HFF-Myc (cell line): ENCODE measurements around the gene GCSAM.
"Not testable (repeated sequence)": the region's sequence is repeated elsewhere in the genome, so short reads cannot be mapped to it uniquely, and the experiment has no call there.

Source experiments
- DNase-seq: peaks from one replicate; pipeline ENCODE4 v3.0.0-alpha.2; 2011; ENCODE audit warnings: low read depth; ENCODE audit errors: extremely low read depth
- H3K4me3 ChIP-seq: replicated peaks from 2 replicates; pipeline ENCODE4 v1.5.1; 2011; ENCODE audit warnings: low read depth, mild to moderate bottlenecking, control low read depth, low read length
- TF ChIP-seq, protein P1 (sequence below): IDR thresholded peaks from 2 replicates; pipeline ENCODE4 v1.5.1; 2012; ENCODE audit warnings: mild to moderate bottlenecking, low read depth, low read length, control low read depth; ENCODE audit errors: missing control alignments

GCSAM gene

DNA sequence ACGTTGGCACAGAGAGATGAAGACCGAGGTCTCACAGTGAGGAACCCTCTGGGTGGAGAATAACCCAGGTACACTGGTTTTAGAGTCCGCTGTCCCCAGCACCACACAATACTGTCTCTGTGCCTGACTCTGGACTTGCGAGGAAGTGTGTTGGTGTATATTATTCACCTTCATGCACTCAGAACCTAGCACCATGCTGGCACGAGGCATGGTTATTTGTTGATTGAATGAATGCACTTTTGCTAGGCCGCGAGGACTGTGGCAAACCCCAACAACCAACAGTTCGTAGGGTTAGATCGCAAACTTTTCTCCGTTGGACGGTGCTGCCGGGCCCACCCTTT is 47.3 kb downstream of the GCSAM start:
- no peak for DNase-seq
- TF ChIP-seq, protein P1, sequence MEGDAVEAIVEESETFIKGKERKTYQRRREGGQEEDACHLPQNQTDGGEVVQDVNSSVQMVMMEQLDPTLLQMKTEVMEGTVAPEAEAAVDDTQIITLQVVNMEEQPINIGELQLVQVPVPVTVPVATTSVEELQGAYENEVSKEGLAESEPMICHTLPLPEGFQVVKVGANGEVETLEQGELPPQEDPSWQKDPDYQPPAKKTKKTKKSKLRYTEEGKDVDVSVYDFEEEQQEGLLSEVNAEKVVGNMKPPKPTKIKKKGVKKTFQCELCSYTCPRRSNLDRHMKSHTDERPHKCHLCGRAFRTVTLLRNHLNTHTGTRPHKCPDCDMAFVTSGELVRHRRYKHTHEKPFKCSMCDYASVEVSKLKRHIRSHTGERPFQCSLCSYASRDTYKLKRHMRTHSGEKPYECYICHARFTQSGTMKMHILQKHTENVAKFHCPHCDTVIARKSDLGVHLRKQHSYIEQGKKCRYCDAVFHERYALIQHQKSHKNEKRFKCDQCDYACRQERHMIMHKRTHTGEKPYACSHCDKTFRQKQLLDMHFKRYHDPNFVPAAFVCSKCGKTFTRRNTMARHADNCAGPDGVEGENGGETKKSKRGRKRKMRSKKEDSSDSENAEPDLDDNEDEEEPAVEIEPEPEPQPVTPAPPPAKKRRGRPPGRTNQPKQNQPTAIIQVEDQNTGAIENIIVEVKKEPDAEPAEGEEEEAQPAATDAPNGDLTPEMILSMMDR, result no peak
- H3K4me3 ChIP-seq, result peak overlapping the region; percentile 60

DNA sequence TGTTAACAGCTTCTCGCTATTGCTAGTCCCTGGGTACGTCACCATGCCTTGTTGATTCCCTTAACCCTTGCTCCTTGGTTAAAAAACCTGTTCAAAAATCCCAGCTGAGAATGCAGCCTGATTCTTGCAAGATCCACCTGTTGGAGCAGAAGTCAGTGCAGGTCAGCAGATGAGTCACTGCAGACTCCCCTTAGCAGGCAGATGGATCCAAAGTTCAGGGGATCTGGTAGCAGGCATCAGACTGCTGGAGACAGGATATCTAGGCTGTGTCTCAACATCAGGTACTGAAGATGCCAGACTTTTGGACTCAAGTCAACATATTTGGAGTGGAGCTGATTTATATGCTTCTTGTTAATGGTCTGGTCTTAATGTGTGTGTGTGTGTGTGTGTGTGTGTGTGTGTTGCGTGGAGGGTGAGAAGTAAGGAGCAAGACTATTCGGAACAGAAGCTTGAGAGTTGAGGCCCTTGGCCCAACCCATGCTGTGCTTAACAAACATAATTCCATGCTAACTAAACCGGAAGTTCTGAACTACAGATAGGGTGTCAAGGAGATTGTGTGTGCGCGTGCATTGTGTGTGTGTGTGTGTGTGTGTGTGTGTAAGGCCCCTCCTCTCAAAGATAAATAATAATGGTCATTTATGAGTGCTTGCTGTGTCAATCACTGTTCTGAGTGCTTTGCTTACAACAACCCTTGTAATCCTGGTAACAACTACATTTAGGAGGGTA is 47.9 kb downstream of the GCSAM start:
- no peak overlapping the region for H3K4me3 ChIP-seq
- TF ChIP-seq, protein P1, result no peak
- no peak for DNase-seq

DNA sequence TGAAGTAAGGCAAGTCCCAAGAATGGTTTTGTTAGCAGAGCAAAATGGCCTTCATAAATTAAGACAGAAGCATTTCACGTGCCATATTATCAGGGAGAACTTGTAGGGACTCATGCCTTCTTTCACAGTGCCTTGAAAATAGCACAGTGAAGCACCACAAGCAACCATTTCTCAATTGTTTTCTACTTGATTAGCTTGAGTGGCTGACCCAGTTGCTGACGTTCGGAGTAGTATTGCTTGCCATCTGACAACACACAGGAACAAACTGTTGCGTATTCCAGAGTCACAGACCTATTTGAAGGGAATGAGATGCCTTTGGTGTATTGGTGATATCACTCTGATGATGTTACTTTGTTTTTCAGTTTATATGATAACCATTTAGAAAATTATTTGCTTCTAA is 49.8 kb downstream of the GCSAM start:
- TF ChIP-seq, protein P1, result no peak
- no peak overlapping the region for H3K4me3 ChIP-seq
- no peak for DNase-seq

DNA sequence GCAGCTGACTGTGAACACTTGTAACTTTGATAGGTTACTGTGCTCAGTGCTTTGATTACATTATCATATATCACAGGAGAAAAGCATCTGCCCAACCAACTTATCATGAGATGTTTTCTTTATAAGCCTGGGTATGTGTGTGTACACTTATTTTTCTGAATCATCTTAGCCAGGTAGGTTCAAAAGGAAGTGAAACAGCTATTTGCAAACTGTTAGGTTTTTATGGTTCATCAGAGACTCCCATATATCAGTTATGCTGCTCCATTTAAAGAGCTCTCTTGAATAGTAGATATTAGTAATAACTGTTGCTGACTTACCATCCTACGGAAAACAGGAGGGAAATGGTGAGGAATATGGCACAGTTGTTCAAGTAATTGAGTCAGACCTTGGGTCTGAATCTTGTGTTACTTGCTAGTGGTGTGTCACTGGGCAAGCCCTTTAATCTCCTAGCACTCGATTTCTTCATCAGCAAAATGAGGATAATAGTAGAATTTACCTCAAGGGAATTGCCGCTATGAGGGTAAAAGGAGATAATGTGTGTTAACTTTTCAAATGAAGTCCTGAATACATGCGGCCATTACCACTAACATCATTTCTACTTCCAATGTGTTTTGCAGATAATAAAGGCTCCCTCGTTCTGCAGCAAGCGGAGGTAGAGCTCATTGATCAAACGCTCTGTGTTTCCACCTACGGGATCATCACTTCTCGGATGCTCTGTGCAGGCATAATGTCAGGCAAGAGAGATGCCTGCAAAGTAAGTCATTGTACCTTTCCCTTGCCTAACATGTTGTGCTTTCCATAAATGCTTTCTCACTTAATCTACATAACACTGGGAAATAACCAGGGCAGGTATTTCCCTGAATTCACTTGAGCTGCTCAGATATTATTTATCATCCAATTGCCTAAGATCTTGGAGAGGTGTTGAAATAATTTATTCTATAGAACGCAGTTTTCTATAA is 54.6 kb downstream of the GCSAM start:
- no peak for DNase-seq
- TF ChIP-seq, protein P1, result no peak
- no peak overlapping the region for H3K4me3 ChIP-seq

DNA sequence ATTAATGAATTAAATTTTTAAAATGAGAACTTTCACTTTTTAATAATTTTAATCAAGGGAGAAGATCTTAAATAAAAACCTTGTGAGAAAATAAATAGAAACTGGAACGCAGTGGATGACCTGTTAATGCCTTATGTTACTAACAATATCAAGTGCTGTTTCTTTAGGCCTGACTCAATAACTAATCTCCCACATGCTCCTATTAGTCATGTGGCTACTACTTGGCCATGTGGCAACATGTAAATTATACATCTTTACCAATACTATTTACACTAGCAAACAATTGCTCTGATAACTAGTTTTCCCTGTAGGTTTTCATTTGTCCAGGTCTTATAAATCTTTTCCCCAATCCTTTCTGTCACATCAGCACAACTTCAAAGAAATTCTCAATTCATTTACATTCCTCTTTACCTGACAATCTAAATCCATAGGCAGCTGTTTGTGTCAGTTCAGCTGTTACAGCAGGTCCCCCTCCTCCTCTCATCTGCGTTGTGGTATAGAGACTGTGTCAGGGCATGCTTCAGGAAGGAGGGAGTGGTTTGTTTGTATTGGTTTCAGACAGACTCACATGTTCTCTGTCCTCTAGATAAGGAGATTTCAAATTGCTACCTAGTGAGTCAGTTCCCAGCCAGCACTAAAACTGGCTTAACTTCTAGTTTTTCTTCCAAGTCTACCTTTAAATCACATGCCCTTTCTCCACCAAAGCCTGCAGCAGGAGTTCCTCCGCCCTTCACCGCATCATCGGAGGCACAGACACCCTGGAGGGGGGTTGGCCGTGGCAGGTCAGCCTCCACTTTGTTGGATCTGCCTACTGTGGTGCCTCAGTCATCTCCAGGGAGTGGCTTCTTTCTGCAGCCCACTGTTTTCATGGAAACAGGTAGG is 58.2 kb downstream of the GCSAM start:
- TF ChIP-seq, protein P1, result no peak
- no peak overlapping the region for H3K4me3 ChIP-seq
- DNase-seq, result peak; percentile 87

DNA sequence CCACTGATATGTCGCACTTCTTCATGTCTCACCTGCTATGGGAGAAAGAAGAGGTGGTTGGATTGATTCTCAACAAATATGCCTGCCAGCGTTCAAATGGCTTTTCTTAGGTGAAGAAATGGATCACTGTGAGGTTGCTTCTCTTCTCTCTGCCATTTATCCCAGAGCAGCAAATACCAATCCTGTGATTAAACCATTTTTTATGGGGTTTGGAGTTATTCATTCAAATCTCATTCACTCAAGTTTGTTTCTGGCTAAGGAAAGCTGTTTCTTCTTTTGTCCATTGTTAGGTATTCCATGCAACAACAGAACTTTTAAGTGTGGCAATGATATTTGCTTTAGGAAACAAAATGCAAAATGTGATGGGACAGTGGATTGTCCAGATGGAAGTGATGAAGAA is 59.0 kb downstream of the GCSAM start:
- no peak for DNase-seq
- H3K4me3 ChIP-seq, result no peak overlapping the region
- TF ChIP-seq, protein P1, result no peak

DNA sequence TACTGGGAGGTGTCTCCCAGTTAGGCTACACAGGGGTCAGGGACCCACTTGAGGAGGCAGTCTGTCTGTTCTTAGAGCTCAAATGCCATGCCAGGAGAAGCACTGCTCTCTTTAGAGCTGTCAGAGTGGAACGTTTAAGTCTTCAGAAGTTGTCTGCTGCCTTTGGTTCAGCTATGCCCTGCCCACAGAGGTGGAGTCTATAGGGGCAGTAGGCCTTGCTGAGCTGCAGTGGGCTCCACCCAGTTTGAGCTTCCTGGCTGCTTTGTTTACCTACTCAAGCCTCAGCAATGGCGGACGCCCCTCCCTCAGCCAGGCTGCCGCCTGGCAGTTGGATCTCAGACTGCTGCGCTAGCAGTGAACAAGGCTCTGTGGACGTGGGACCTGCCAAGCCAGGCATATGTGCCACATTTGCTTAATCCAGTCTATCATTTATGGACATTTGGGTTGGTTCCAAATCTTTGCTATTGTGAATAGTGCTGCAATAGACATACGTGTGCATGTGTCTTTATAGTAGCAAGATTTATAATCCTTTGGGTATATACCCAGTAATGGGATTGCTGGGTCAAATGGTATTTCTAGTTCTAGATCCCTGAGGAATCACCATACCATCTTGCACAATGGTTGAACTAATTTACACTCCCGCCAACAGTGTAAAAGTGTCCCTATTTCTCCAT is 60.5 kb downstream of the GCSAM start:
- DNase-seq, H3K4me3 ChIP-seq: not testable (repeated sequence)
